Liver (tissue), 9 donors: ENCODE data around the gene PDE12. TPM values are rescaled to one million over a fixed set of nuclear protein-coding genes. Genes with fewer than 3 reads are reported as not detected.

Experiments
- DNase-seq: peaks from one replicate; pipeline ENCODE4 v3.0.0-alpha.2; 2017; ENCODE audit warnings: low spot score
- H3K27ac ChIP-seq, 2 donors: one replicate each; pipeline ENCODE4 v1.7.0; 2013; ENCODE audit warnings: inconsistent platforms in 2 of 2, low read length in 2 of 2, control low read depth in 1 of 2, low read depth in 1 of 2, mild to moderate bottlenecking in 1 of 2
- H3K27me3 ChIP-seq, 4 donors: one replicate each; pipeline versions ENCODE4 v1.6.1 to v1.7.0; 2013; ENCODE audit warnings: low read length in 3 of 4, inconsistent platforms in 1 of 4, mild to moderate bottlenecking in 1 of 4, moderate library complexity in 1 of 4; ENCODE audit not compliant: control insufficient read depth in 4 of 4, insufficient read depth in 4 of 4
- H3K36me3 ChIP-seq, 4 donors: one replicate each; pipeline versions ENCODE4 v1.6.1 to v1.7.0; 2013; ENCODE audit warnings: low read length in 3 of 4, mild to moderate bottlenecking in 3 of 4, low read depth in 1 of 4, moderate library complexity in 1 of 4; ENCODE audit not compliant: control insufficient read depth in 4 of 4, insufficient read depth in 3 of 4
- H3K4me1 ChIP-seq, 4 donors: one replicate each; pipeline versions ENCODE4 v1.6.1 to v1.7.0; 2013; ENCODE audit warnings: low read length in 3 of 4, mild to moderate bottlenecking in 3 of 4, moderate library complexity in 1 of 4; ENCODE audit not compliant: control insufficient read depth in 4 of 4, insufficient read depth in 4 of 4
- H3K4me3 ChIP-seq, 3 donors: one replicate each; pipeline versions ENCODE4 v1.6.1 to v1.7.0; 2013; ENCODE audit warnings: low read length in 3 of 3, control low read depth in 1 of 3, low read depth in 1 of 3, mild to moderate bottlenecking in 1 of 3
- H3K9ac ChIP-seq, 2 donors: one replicate each; pipeline ENCODE4 v1.7.0; 2013; ENCODE audit warnings: low read length in 2 of 2, mild to moderate bottlenecking in 2 of 2, moderate library complexity in 2 of 2, control low read depth in 1 of 2, low read depth in 1 of 2
- H3K9me3 ChIP-seq, 4 donors: one replicate each; pipeline versions ENCODE4 v1.6.1 to v1.7.0; 2013; ENCODE audit warnings: low read length in 3 of 4; ENCODE audit not compliant: control insufficient read depth in 4 of 4
- EGR1 ChIP-seq, 2 donors: IDR thresholded peaks; 2 replicates each; pipeline ENCODE4 v1.6.1; 2016 to 2018; ENCODE audit warnings: antibody characterized with exemption in 2 of 2, low read depth in 2 of 2
- FOXA1 ChIP-seq: IDR thresholded peaks from 2 replicates; pipeline ENCODE4 v1.6.1; 2016; ENCODE audit warnings: antibody characterized with exemption
- FOXA2 ChIP-seq: IDR thresholded peaks from 2 replicates; pipeline ENCODE4 v1.6.1; 2016; ENCODE audit warnings: antibody characterized with exemption
- GABPA ChIP-seq, 2 donors: IDR thresholded peaks in 1 of 2; conservative IDR thresholded peaks in 1 of 2; 2 replicates each; pipeline ENCODE4 v1.6.1; 2016; ENCODE audit warnings: antibody characterized with exemption in 2 of 2, mild to moderate bottlenecking in 1 of 2, moderate library complexity in 1 of 2
- HNF4A ChIP-seq, 2 donors: conservative IDR thresholded peaks; 2 replicates each; pipeline ENCODE4 v1.6.1; 2016; ENCODE audit warnings: antibody characterized with exemption in 2 of 2, mild to moderate bottlenecking in 2 of 2
- HNF4G ChIP-seq: IDR thresholded peaks from 2 replicates; pipeline ENCODE4 v1.6.1; 2016; ENCODE audit warnings: antibody characterized with exemption
- JUND ChIP-seq, 2 donors: IDR thresholded peaks; 2 replicates each; pipeline ENCODE4 v1.6.1; 2016; ENCODE audit warnings: antibody characterized with exemption in 2 of 2
- NR2F2 ChIP-seq: IDR thresholded peaks from 2 replicates; pipeline ENCODE4 v1.6.1; 2016; ENCODE audit warnings: antibody characterized with exemption
- RAD21 ChIP-seq, 2 donors: IDR thresholded peaks; 2 replicates each; pipeline ENCODE4 v1.6.1; 2016; ENCODE audit warnings: antibody characterized with exemption in 2 of 2, mild to moderate bottlenecking in 2 of 2
- RXRA ChIP-seq, 2 donors: IDR thresholded peaks; 2 replicates each; pipeline ENCODE4 v1.6.1; 2017 to 2018; ENCODE audit warnings: antibody characterized with exemption in 2 of 2, mild to moderate bottlenecking in 1 of 2
- SP1 ChIP-seq: IDR thresholded peaks from 2 replicates; pipeline ENCODE4 v1.6.1; 2018; ENCODE audit warnings: antibody characterized with exemption, mild to moderate bottlenecking
- TAF1 ChIP-seq: conservative IDR thresholded peaks from 2 replicates; pipeline ENCODE4 v1.6.1; 2016; ENCODE audit warnings: antibody characterized with exemption, mild to moderate bottlenecking
- YY1 ChIP-seq: IDR thresholded peaks from 2 replicates; pipeline ENCODE4 v1.6.1; 2016; ENCODE audit warnings: antibody characterized with exemption, mild to moderate bottlenecking
- WGBS: extraction: QIAGEN DNeasy Blood & Tissue Kit; methylation state at CpG from one replicate; pipeline ENCODE4 v1.1.7; 2013; 5-methylcytosine and 5-hydroxymethylcytosine counted together
- polyA plus RNA-seq, 2 donors: library from polyadenylated mRNA; stranded (reverse) in 1 of 2; unstranded in 1 of 2; fragments of 200-250 nt in 1 of 2; fragments of >200 nt in 1 of 2; fragmentation: Nextera tagmentation in 1 of 2; extraction: Ambion mirVana in 1 of 2; gene quantifications; one replicate each; pipeline versions ENCODE4 v1.2.1 to v1.2.3, GENCODE V29; 2013 to 2015
- total RNA-seq, 2 donors: library from RNA; depleted of rRNA; stranded (reverse); fragments of >200 nt; gene quantifications; one replicate each; pipeline ENCODE4 v1.2.3, GENCODE V29; 2014
- TF ChIP-seq, protein P1 (sequence below): IDR thresholded peaks from 2 replicates; pipeline ENCODE4 v1.6.1; 2016; ENCODE audit warnings: antibody characterized with exemption, mild to moderate bottlenecking
- TF ChIP-seq, protein P2 (sequence below): IDR thresholded peaks from 2 replicates; pipeline ENCODE4 v1.6.1; 2016; ENCODE audit warnings: antibody characterized with exemption
- TF ChIP-seq, protein P3 (sequence below): fragments of 150-350 bp; IDR thresholded peaks from 2 replicates; pipeline ENCODE4 v1.5.1; 2017; ENCODE audit warnings: improper control_type of control experiment, low read depth, low read length; ENCODE audit not compliant: missing input control
- TF ChIP-seq, protein P4 (sequence below): IDR thresholded peaks from 2 replicates; pipeline ENCODE4 v1.6.1; 2016; ENCODE audit warnings: antibody characterized with exemption
- TF ChIP-seq, protein P5 (sequence below): IDR thresholded peaks from 2 replicates; pipeline ENCODE4 v1.6.1; 2016; ENCODE audit warnings: antibody characterized with exemption
- donor health status: healthy.
- donor health status: healthy.
- donor health status: healthy.
- donor health status: healthy.
- donor health status: healthy.

Gene PDE12, protein sequence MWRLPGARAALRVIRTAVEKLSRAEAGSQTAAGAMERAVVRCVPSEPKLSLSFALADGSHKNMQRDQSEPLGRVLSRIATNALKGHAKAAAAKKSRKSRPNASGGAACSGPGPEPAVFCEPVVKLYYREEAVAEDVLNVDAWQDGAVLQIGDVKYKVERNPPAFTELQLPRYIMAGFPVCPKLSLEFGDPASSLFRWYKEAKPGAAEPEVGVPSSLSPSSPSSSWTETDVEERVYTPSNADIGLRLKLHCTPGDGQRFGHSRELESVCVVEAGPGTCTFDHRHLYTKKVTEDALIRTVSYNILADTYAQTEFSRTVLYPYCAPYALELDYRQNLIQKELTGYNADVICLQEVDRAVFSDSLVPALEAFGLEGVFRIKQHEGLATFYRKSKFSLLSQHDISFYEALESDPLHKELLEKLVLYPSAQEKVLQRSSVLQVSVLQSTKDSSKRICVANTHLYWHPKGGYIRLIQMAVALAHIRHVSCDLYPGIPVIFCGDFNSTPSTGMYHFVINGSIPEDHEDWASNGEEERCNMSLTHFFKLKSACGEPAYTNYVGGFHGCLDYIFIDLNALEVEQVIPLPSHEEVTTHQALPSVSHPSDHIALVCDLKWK
- total RNA-seq = 10 to 100 TPM; 13.1 to 17.8 TPM
- polyA plus RNA-seq = 1 to 10 TPM; 4.8 to 9.9 TPM

DNA sequence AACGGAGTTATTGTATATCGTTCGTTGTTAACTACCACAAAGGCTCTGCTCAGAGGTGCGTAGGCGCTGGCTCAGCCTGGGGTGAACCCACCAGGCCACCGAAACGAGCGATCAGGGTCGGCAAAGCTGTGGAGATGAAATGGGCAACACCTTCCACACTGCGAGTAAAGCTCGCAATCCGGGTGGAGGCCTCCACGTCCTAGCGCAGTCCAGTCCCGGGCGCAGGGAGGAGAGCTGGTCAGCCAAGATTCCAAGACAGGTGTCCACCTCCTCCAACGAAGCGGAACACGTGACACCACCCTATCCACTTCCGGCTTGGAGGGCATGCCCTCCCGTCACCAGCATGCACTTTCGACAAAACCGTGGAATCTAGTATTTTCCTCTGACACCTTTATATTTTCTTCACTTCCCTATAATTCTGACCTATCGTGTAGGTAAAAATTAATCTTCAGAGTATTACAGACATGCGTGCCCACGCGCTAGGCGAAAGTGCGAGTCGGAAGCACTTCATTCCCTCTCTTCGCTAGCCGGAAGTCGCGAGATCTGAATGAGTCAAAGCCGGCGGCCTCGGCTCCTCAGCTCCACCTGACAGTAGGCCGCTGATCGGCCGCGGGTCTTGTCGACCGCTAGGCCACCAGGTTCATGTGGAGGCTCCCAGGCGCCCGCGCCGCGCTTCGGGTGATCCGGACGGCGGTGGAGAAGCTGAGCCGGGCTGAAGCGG, at the start of gene PDE12:
Gene PDE12, plus strand, starts transcription at position 537 of the 721 bp plus-strand sequence. Its CDS starts 106 bp downstream, at position 643.
- H3K4me3 ChIP-seq = peak within 1 kb of the TSS; percentile 88 to 96 (median 95)
- peaks cover 11 to 20% (median 16%) of the 10 kb centered on the region in 4 donors for H3K4me1 ChIP-seq
- no peaks in the 10 kb centered on the region for H3K9me3 ChIP-seq
- TF ChIP-seq FOXA1 (peak; percentile 16), YY1 (peak; percentile 83), TAF1 (peak; percentile 60), GABPA (IDR thresholded peaks at IDR 0.05 in 1 of 2, conservative IDR thresholded peaks at IDR 0.05 in 1 of 2) (peak; percentile 87 to 97), NR2F2 (peak; percentile 85), HNF4A (conservative IDR thresholded peaks at IDR 0.05) (peak; percentile 34 to 41), RAD21 (IDR thresholded peaks at IDR 0.05) (peak; percentile 27 to 39), JUND (IDR thresholded peaks at IDR 0.05) (peak; percentile 41 to 57), SP1 (peak; percentile 65), HNF4G (no peak), EGR1 (IDR thresholded peaks at IDR 0.05; ENCODE audit: low read depth in 2 of 2) (peak; percentile 32 to 63), FOXA2 (no peak), RXRA (IDR thresholded peaks at IDR 0.05) (peak; percentile 94 to 95)
- TF ChIP-seq, protein P1, sequence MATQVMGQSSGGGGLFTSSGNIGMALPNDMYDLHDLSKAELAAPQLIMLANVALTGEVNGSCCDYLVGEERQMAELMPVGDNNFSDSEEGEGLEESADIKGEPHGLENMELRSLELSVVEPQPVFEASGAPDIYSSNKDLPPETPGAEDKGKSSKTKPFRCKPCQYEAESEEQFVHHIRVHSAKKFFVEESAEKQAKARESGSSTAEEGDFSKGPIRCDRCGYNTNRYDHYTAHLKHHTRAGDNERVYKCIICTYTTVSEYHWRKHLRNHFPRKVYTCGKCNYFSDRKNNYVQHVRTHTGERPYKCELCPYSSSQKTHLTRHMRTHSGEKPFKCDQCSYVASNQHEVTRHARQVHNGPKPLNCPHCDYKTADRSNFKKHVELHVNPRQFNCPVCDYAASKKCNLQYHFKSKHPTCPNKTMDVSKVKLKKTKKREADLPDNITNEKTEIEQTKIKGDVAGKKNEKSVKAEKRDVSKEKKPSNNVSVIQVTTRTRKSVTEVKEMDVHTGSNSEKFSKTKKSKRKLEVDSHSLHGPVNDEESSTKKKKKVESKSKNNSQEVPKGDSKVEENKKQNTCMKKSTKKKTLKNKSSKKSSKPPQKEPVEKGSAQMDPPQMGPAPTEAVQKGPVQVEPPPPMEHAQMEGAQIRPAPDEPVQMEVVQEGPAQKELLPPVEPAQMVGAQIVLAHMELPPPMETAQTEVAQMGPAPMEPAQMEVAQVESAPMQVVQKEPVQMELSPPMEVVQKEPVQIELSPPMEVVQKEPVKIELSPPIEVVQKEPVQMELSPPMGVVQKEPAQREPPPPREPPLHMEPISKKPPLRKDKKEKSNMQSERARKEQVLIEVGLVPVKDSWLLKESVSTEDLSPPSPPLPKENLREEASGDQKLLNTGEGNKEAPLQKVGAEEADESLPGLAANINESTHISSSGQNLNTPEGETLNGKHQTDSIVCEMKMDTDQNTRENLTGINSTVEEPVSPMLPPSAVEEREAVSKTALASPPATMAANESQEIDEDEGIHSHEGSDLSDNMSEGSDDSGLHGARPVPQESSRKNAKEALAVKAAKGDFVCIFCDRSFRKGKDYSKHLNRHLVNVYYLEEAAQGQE = peak; percentile 72
- TF ChIP-seq, protein P2, sequence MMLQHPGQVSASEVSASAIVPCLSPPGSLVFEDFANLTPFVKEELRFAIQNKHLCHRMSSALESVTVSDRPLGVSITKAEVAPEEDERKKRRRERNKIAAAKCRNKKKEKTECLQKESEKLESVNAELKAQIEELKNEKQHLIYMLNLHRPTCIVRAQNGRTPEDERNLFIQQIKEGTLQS = no peak
- TF ChIP-seq, protein P3, sequence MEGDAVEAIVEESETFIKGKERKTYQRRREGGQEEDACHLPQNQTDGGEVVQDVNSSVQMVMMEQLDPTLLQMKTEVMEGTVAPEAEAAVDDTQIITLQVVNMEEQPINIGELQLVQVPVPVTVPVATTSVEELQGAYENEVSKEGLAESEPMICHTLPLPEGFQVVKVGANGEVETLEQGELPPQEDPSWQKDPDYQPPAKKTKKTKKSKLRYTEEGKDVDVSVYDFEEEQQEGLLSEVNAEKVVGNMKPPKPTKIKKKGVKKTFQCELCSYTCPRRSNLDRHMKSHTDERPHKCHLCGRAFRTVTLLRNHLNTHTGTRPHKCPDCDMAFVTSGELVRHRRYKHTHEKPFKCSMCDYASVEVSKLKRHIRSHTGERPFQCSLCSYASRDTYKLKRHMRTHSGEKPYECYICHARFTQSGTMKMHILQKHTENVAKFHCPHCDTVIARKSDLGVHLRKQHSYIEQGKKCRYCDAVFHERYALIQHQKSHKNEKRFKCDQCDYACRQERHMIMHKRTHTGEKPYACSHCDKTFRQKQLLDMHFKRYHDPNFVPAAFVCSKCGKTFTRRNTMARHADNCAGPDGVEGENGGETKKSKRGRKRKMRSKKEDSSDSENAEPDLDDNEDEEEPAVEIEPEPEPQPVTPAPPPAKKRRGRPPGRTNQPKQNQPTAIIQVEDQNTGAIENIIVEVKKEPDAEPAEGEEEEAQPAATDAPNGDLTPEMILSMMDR = no peak
- TF ChIP-seq, protein P4, sequence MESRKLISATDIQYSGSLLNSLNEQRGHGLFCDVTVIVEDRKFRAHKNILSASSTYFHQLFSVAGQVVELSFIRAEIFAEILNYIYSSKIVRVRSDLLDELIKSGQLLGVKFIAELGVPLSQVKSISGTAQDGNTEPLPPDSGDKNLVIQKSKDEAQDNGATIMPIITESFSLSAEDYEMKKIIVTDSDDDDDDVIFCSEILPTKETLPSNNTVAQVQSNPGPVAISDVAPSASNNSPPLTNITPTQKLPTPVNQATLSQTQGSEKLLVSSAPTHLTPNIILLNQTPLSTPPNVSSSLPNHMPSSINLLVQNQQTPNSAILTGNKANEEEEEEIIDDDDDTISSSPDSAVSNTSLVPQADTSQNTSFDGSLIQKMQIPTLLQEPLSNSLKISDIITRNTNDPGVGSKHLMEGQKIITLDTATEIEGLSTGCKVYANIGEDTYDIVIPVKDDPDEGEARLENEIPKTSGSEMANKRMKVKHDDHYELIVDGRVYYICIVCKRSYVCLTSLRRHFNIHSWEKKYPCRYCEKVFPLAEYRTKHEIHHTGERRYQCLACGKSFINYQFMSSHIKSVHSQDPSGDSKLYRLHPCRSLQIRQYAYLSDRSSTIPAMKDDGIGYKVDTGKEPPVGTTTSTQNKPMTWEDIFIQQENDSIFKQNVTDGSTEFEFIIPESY = peak; percentile 98
- TF ChIP-seq, protein P5, sequence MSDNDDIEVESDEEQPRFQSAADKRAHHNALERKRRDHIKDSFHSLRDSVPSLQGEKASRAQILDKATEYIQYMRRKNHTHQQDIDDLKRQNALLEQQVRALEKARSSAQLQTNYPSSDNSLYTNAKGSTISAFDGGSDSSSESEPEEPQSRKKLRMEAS = peak; percentile 97
- H3K36me3 ChIP-seq = peaks cover 0 to 6% (median 5%) of the 10 kb centered on the region in 4 donors
- H3K27ac ChIP-seq = peak within 1 kb of the TSS; percentile 89 to 90
- no peaks in the 10 kb centered on the region for H3K27me3 ChIP-seq
- WGBS = under 1% methylated on average over 54 of the region's 54 CpGs
- DNase-seq = peak; percentile 84
- H3K9ac ChIP-seq = peak within 1 kb of the TSS; percentile 84 to 89
